ENCODE data around the gene SORCS2. TPM values are rescaled to one million over a fixed set of nuclear protein-coding genes. Genes with fewer than 3 reads are reported as not detected.

The SORCS2 gene
- total RNA-seq, 2 experiments from 2014 or later = not detected

DNA sequence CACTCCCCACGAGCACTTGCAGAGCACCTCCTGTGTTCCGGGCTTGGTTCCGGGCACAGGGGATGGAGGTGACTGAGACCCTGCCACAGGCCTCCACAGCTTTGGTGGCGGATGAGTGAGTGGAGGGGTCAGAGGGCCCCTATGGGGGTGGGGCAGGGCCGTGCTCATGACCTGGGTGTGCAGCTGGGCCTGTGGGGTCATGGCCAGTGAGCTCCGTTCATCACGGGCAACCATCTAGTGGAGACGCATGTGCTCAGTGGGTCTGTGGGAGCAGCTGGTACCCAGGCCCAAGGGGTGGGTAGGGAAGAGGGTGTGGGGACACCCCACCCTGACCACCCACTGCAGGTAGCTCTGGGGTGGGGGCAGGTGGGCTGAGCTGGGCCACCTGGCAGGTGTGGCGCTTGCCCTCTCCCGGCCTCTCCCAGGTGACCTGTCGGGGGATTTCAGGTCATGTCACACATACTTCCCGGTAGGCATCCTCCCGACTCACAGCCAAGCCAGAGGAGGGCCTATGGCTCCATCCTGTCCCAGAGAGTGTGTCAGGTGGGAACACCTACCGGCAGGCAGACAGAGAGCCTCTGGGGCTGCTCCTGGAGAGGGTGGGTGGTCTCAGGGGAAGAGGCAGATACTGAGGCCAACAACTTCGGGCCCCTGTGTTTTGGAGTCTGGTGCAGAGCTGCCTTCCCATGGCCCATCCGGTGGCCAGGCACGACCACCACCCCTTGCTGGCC is 238.8 kb downstream of the SORCS2 start:
- Mint-ChIP-seq H3K9me3 (ENCODE audit: insufficient read depth) (no peaks in the 10 kb centered on the region), H3K4me3 (no peak overlapping the region), H3K27me3 (ENCODE audit: low read depth) (no peaks in the 10 kb centered on the region), H3K27ac (no peak overlapping the region), H3K4me1 (ENCODE audit: low read depth) (no peaks in the 10 kb centered on the region), H3K36me3 (ENCODE audit: low read depth) (no peaks in the 10 kb centered on the region)
- no peak for DNase-seq
- ATAC-seq = no peak
- ChIA-PET POLR2A (no interaction called here), CTCF (no interaction called here)

DNA sequence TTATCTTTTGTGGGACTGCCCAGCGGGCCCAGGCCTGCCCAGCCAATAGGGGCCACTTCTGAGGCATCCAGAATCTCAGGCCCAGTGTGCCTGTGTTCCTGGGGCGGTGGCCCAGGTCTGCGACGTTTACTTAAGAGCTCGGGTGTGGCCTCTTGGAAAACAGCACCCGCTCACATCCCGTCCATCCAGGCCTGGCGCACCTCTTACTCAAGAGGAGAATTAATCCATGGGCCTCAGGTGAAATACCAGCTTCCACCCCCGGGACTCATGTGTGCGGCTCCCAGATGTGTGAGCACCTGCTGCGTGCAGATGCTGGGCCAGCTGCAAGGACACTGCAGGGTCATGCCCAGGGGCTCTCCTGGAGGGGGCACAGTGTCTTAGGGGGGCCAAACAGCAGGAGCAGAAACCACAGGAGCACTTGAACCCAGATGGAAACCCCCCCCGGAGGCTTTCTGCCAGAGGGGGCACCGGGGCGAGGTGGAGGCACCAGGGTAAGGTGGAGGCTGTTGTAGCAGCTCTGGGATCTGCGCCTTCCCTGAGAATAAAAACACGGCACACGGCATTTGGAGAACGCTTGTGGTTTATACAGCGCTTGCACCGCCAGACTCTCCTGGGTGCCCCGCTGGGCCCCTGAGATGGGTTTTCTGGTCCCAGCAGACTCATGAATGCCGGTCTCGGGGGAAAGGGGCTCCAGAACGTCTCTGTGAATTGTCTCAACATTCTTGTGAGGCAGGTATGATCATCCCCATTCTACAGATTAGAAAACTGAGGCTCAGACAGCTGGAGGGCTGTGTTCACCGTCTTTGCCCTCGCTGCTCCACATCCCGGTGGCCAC is 239.6 kb downstream of the SORCS2 start:
- POLR2A ChIA-PET = no interaction called here
- Mint-ChIP-seq H3K4me3 (no peak overlapping the region), H3K36me3 (ENCODE audit: low read depth) (no peaks in the 10 kb centered on the region), H3K27ac (no peak overlapping the region), H3K9me3 (ENCODE audit: insufficient read depth) (no peaks in the 10 kb centered on the region), H3K27me3 (ENCODE audit: low read depth) (no peaks in the 10 kb centered on the region), H3K4me1 (ENCODE audit: low read depth) (no peaks in the 10 kb centered on the region)
- CTCF ChIA-PET = no interaction called here
- DNase-seq = no peak
- no peak for ATAC-seq

DNA sequence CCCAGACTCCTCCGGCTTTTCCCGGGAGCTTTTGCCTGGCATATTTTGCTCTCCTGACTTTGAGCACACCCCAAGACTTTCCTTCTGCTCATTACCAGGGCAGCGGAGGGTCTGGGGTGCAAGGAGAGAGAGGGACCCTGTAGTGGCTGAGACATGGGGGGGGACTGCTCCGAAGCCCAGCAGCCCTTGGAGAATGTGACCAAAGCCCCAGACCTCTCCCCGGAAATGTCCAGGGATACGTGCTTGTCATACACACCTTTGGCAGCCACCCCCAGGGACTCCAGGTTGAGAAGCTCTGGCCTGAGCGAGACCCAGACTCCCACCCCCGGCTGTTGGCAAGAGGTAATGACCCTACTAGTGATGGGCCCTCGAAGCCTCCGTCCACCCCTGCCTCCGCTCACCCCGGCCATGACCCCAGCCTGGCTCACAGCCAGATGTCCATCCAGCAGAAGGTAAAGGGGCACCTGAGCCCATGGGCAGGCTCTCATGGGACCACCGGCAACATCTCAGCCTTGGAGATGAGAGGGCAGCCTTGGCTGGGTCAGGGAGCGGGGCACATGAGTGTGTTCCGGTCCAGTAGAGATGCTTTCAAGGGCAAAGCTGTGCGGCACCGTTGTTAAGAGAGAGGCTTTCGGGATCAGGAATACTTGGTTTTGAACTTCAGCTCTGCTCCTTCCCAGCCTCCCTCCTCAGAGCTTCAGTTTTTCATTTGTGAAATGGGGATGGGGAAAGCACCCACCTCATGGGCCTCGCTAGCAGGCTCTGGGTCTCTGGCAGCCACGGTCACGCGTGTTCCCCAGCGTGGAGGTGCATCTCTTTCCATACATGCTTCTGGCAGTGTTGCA is 240.4 kb downstream of the SORCS2 start:
- no peak overlapping the region for H3K4me3 Mint-ChIP-seq
- no peak overlapping the region for H3K27ac Mint-ChIP-seq
- H3K4me1 Mint-ChIP-seq (ENCODE audit: low read depth) = no peaks in the 10 kb centered on the region
- no peaks in the 10 kb centered on the region for H3K27me3 Mint-ChIP-seq (ENCODE audit: low read depth)
- ATAC-seq = no peak
- POLR2A ChIA-PET = no interaction called here
- no peaks in the 10 kb centered on the region for H3K36me3 Mint-ChIP-seq (ENCODE audit: low read depth)
- DNase-seq = no peak
- H3K9me3 Mint-ChIP-seq (ENCODE audit: insufficient read depth) = no peaks in the 10 kb centered on the region
- CTCF ChIA-PET = no interaction called here

- Mint-ChIP-seq H3K27ac (no peak overlapping the region), H3K4me3 (no peak overlapping the region), H3K9me3 (ENCODE audit: insufficient read depth) (no peaks in the 10 kb centered on the region), H3K4me1 (ENCODE audit: low read depth) (no peaks in the 10 kb centered on the region), H3K27me3 (ENCODE audit: low read depth) (no peaks in the 10 kb centered on the region), H3K36me3 (ENCODE audit: low read depth) (no peaks in the 10 kb centered on the region)
- DNase-seq (no peak), ATAC-seq (no peak)
- POLR2A ChIA-PET = no interaction called here
- CTCF ChIA-PET = no interaction called here
Observed at GRCh38 chr4:7433376-7434140, 241.2 kb downstream of the SORCS2 start.

- Mint-ChIP-seq H3K27ac (no peak overlapping the region), H3K27me3 (ENCODE audit: low read depth) (no peaks in the 10 kb centered on the region), H3K9me3 (ENCODE audit: insufficient read depth) (no peaks in the 10 kb centered on the region), H3K4me3 (no peak overlapping the region), H3K36me3 (ENCODE audit: low read depth) (no peaks in the 10 kb centered on the region), H3K4me1 (ENCODE audit: low read depth) (no peaks in the 10 kb centered on the region)
- ChIA-PET POLR2A (no interaction called here), CTCF (no interaction called here)
- DNase-seq = no peak
- no peak for ATAC-seq
Observed at GRCh38 chr4:7434141-7434765, 241.9 kb downstream of the SORCS2 start.

DNA sequence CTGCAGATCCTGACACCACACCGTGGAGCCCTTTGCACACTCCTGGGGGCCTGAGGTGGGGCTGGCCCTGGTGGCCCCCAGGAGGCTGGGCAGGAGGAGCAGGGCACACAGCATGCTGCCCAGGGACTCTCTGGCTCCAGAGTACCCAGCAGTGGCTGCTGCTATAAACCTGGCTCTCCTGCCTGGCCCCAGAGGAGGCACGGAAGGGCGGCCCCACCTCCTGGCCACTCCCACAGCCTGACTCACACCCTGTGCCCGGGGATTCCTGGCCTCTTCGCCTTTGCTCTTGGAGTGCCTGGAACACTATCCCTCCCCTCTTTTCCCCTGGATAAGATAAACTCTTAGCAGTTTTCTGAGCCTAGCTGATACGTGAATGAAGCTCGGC is 242.4 kb downstream of the SORCS2 start, which contains the start of gene PSAPL1:
TSS of gene PSAPL1 (minus strand) at position 165 of the 385 bp plus-strand sequence. CDS start at position 114, 51 bp downstream.
- ATAC-seq (no peak), DNase-seq (no peak)
- CTCF ChIA-PET = no interaction called here
- Mint-ChIP-seq H3K9me3 (ENCODE audit: insufficient read depth) (no peaks in the 10 kb centered on the region), H3K4me3 (no peak within 1 kb of the TSS), H3K4me1 (ENCODE audit: low read depth) (no peaks in the 10 kb centered on the region), H3K27me3 (ENCODE audit: low read depth) (no peaks in the 10 kb centered on the region), H3K36me3 (ENCODE audit: low read depth) (no peaks in the 10 kb centered on the region), H3K27ac (no peak within 1 kb of the TSS)
- POLR2A ChIA-PET = no interaction called here

GRCh38 chr4:7435471-7436061 is 243.2 kb downstream of the SORCS2 start:
- no peaks in the 10 kb centered on the region for H3K4me1 Mint-ChIP-seq (ENCODE audit: low read depth)
- no peak overlapping the region for H3K27ac Mint-ChIP-seq
- DNase-seq (no peak), ATAC-seq (no peak)
- H3K27me3 Mint-ChIP-seq (ENCODE audit: low read depth) = no peaks in the 10 kb centered on the region
- no peaks in the 10 kb centered on the region for H3K9me3 Mint-ChIP-seq (ENCODE audit: insufficient read depth)
- H3K4me3 Mint-ChIP-seq = no peak overlapping the region
- H3K36me3 Mint-ChIP-seq (ENCODE audit: low read depth) = no peaks in the 10 kb centered on the region
- CTCF ChIA-PET = no interaction called here
- POLR2A ChIA-PET = no interaction called here

DNA sequence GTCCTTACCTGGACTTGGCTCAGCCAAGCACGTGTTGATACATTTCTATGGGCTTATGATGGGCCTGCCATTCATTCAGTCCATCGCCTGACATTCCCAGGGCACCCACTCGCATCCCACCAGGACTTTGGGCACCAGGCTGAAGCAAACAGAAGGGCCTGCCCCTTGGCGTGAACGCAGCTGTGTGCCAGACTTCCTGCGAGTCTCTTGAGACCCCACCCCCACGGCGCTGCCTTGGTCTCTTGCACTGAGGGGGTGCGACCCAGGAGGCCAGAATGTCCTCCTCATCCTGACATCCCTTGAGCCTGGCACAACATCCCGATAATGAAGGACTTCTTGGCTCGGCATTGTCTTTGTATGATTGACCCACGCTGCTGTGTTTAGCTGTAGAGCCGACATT is 243.9 kb downstream of the SORCS2 start:
- H3K27me3 Mint-ChIP-seq (ENCODE audit: low read depth) = no peaks in the 10 kb centered on the region
- no peak overlapping the region for H3K27ac Mint-ChIP-seq
- no peaks in the 10 kb centered on the region for H3K4me1 Mint-ChIP-seq (ENCODE audit: low read depth)
- H3K9me3 Mint-ChIP-seq (ENCODE audit: insufficient read depth) = no peaks in the 10 kb centered on the region
- POLR2A ChIA-PET = no interaction called here
- H3K4me3 Mint-ChIP-seq = no peak overlapping the region
- ATAC-seq = no peak
- CTCF ChIA-PET = no interaction called here
- DNase-seq = no peak
- no peaks in the 10 kb centered on the region for H3K36me3 Mint-ChIP-seq (ENCODE audit: low read depth)

DNA sequence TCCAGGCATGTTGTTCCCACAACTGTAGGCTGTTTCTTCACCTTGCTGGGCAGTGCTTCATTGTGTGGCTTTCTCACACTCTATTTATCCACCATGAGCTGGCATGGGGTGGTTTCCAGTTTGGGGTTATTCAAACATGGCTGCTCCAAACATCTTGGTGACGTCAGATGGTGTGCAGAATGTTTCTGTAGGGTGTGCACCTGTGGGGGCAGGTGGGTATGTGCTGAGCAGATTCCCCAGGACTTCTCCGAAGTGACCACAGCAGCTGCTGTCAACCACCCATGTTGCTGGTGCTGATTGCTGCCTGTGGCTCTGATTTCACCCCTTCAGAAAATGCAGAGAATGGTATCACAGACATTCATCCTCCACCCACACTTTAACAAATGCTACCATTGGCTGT is 247.4 kb downstream of the SORCS2 start:
- H3K27ac Mint-ChIP-seq = no peak overlapping the region
- H3K9me3 Mint-ChIP-seq (ENCODE audit: insufficient read depth) = no peaks in the 10 kb centered on the region
- H3K4me3 Mint-ChIP-seq = no peak overlapping the region
- POLR2A ChIA-PET = no interaction called here
- ATAC-seq (no peak), DNase-seq (no peak)
- peaks cover 2% of the 10 kb centered on the region for H3K27me3 Mint-ChIP-seq (ENCODE audit: low read depth)
- H3K4me1 Mint-ChIP-seq (ENCODE audit: low read depth) = peaks cover 3% of the 10 kb centered on the region
- CTCF ChIA-PET = no interaction called here
- no peaks in the 10 kb centered on the region for H3K36me3 Mint-ChIP-seq (ENCODE audit: low read depth)

DNA sequence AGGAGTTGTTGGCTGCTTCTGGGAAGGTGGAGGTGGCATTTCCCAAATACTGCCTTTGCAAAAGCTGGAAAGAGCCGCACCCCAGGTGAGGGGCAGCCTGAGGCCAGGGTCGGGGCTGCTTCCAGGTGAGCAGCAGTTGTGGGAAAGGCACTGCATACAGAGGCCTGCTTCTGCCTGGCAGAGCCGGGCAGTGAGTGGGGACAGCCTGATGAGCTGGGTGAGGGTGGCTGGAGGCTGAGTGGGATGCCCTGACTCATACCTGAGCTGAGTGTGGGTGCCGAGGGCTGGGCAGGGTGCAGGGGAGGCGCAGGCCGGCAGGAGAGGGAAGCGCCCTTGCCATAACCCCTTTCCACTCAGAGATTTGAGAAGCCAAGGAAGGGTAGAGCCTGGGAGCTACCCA is 248.9 kb downstream of the SORCS2 start:
- ATAC-seq (no peak), DNase-seq (no peak)
- peaks cover 2% of the 10 kb centered on the region for H3K27me3 Mint-ChIP-seq (ENCODE audit: low read depth)
- peaks cover 3% of the 10 kb centered on the region for H3K4me1 Mint-ChIP-seq (ENCODE audit: low read depth)
- POLR2A ChIA-PET = no interaction called here
- no peak overlapping the region for H3K4me3 Mint-ChIP-seq
- CTCF ChIA-PET = no interaction called here
- no peaks in the 10 kb centered on the region for H3K9me3 Mint-ChIP-seq (ENCODE audit: insufficient read depth)
- no peaks in the 10 kb centered on the region for H3K36me3 Mint-ChIP-seq (ENCODE audit: low read depth)
- H3K27ac Mint-ChIP-seq = no peak overlapping the region

DNA sequence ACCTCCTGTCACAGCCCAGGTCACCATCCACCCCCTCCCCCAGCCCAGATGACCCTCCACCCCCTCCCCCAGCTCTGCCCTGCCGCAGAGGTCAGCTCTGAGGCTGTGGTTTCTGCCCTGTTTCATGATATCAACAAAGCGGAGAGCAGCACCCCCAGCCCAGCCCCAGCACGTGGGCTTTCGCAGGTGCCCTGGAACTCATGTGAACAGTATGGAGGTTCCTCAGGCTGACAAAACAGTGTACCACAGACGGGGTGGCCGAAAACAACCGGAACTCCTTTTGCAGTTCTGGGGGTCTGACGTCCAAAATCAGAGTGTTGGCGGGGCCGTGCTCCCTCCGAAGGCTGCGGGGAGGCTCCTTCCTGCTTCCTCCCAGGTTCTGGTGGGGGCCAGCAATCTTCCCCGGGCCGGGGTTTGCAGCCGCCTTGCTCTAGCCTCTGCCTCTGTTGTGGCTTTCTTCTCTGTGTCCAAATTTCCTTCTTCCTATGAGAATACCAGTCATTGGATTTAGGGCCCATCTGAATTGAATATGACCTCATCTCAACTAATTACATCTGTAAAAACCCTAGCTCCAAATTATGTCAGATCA is 250.3 kb downstream of the SORCS2 start:
- Mint-ChIP-seq H3K9me3 (ENCODE audit: insufficient read depth) (no peaks in the 10 kb centered on the region), H3K4me3 (no peak overlapping the region), H3K4me1 (ENCODE audit: low read depth) (peaks cover 3% of the 10 kb centered on the region), H3K27me3 (ENCODE audit: low read depth) (peaks cover 2% of the 10 kb centered on the region), H3K27ac (no peak overlapping the region), H3K36me3 (ENCODE audit: low read depth) (no peaks in the 10 kb centered on the region)
- DNase-seq = no peak
- no peak for ATAC-seq
- POLR2A ChIA-PET = interaction anchor here (0.6 kb wide), 1 partner anchor 945 kb away, joined by 3 read pairs; no protein-coding TSS in a partner anchor
- CTCF ChIA-PET = no interaction called here

Data from activated CD8-positive, alpha-beta T cell treated with anti-CD3 and anti-CD28 coated beads, Interleukin-2, amount 10 ng/mL, durations not matched to agents 7 days and 5 days (primary cell).